Measurements from ENCODE around the gene KIF5C. TPM values are rescaled to one million over a fixed set of nuclear protein-coding genes. Genes with fewer than 3 reads are reported as not detected.
"Not testable (repeated sequence)": the region's sequence is repeated elsewhere in the genome, so short reads cannot be mapped to it uniquely, and the experiment has no call there.

KIF5C gene
- total and polyA plus RNA-seq, 4 experiments from 2014 or later = 3.0 to 21.3 (median 13.2) TPM

DNA sequence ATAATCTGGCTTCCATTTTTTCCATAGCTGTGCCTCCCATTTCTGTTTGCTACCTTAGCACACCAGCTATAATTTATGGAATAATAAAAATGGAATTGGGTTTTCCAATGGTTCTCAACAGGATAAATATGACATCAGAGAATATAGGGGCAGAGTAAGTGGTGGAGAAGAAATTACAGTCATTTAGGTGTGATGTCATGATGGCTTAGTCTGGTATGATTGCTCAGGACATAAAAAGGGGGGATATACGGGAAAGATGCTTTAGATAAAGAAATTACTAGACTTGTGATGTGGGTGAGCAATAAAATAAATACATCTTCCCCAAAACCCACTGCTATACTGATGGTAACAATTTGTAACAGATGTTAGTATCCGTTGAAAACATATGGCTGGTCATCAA lies 21.6 kb upstream of the KIF5C start:
- DNase-seq = no peak
- Mint-ChIP-seq H3K4me3 (no peak overlapping the region), H3K9me3 (peaks cover 0 to 14% (median 7%) of the 10 kb centered on the region in 8 donors), H3K27me3 (peaks cover 10 to 19% of the 10 kb centered on the region in 2 donors), H3K4me1 (no peaks in the 10 kb centered on the region), H3K36me3 (peaks cover 0 to 6% of the 10 kb centered on the region in 2 donors), H3K27ac (no peak overlapping the region)
- no peak overlapping the region for H3K4me3 ChIP-seq (ENCODE audit: low read length in 2 of 2)
- peaks cover 4% of the 10 kb centered on the region for H3K27me3 ChIP-seq (ENCODE audit: insufficient read depth, low read length)
- ChIA-PET POLR2A (ENCODE audit: partially characterized antibody) (no interaction called here), CTCF (ENCODE audit: partially characterized antibody) (no interaction called here)
- intact Hi-C loops (cut with micrococcal nuclease) = no loop called here
- no peaks in the 10 kb centered on the region for H3K9me3 ChIP-seq (ENCODE audit: control insufficient read depth in 1 of 2, low read length in 2 of 2)
- no peaks in the 10 kb centered on the region for H3K4me1 ChIP-seq (ENCODE audit: insufficient read depth, low read length)
- H3K36me3 ChIP-seq (ENCODE audit: insufficient read depth, low read length) = no peaks in the 10 kb centered on the region
- no peak overlapping the region for H3K27ac ChIP-seq (ENCODE audit: low read depth, low read length)

DNA sequence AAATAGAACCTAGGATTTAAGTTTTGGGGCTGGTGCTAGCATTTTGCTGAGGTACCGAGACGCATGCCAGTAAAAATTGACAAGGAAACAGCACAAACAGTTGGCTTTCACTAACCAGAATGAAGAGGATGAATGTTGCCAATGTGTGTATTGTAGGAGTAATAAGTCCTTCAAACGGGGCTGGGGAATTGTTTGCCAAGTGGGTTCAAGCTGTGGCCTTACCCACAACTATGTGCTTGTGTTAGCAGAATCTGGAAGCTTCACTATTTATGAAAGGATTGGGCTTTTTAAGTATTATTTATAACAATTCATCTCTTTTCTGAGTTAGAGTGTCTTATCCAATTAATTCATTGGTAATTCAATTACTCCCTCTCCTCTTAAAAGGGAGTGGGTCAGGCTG lies 15.0 kb upstream of the KIF5C start:
- CTCF ChIA-PET (ENCODE audit: partially characterized antibody) = no interaction called here

DNA sequence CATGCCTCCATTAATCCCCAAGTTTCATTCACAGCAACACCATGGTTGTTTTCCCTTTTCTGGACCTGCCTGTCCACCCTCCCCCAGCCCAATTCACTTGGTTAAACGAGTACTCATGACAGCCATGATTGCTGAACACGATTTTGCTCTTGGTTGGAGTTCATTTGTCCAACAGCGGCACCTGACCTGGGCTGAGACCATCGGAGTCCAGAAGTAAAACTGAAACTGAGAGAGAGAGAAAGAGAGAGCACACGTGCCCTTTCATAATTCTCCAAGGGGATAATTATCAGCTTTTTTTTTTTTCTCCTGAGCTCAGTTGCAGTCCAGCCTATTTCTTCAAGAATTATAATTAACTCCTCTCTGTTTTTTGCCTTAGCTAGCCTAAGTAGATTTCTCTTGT lies 13.7 kb upstream of the KIF5C start:
- ChIA-PET POLR2A (ENCODE audit: partially characterized antibody) (no interaction called here), CTCF (ENCODE audit: partially characterized antibody) (no interaction called here)
- DNase-seq = no peak
- Mint-ChIP-seq H3K9me3 (no peaks in the 10 kb centered on the region), H3K4me1 (peaks cover 0 to 2% (median 0%) of the 10 kb centered on the region in 4 donors), H3K36me3 (no peaks in the 10 kb centered on the region), H3K4me3 (no peak overlapping the region), H3K27me3 (peaks cover 7 to 10% of the 10 kb centered on the region in 2 donors), H3K27ac (no peak overlapping the region)
- Histone ChIP-seq H3K27ac (ENCODE audit: low read depth, low read length) (no peak overlapping the region), H3K36me3 (ENCODE audit: insufficient read depth, low read length) (no peaks in the 10 kb centered on the region), H3K9me3 (ENCODE audit: control insufficient read depth in 1 of 2, low read length in 2 of 2) (no peaks in the 10 kb centered on the region), H3K27me3 (ENCODE audit: insufficient read depth, low read length) (peaks cover 1% of the 10 kb centered on the region), H3K4me3 (ENCODE audit: low read length in 2 of 2) (no peak overlapping the region), H3K4me1 (ENCODE audit: insufficient read depth, low read length) (no peaks in the 10 kb centered on the region)
- intact Hi-C loops (cut with micrococcal nuclease) = no loop called here

More for the DNA sequence above, 15.0 kb upstream of the KIF5C start:
- intact Hi-C loops (cut with micrococcal nuclease) = no loop called here
- no peaks in the 10 kb centered on the region for H3K9me3 Mint-ChIP-seq
- no peak overlapping the region for H3K27ac Mint-ChIP-seq
- H3K4me1 ChIP-seq (ENCODE audit: insufficient read depth, low read length) = no peaks in the 10 kb centered on the region
- peaks cover 6 to 8% of the 10 kb centered on the region in 2 donors for H3K27me3 Mint-ChIP-seq
- H3K27me3 ChIP-seq (ENCODE audit: insufficient read depth, low read length) = peaks cover 4% of the 10 kb centered on the region
- no peak overlapping the region for H3K4me3 ChIP-seq (ENCODE audit: low read length in 2 of 2)
- H3K9me3 ChIP-seq (ENCODE audit: control insufficient read depth in 1 of 2, low read length in 2 of 2) = no peaks in the 10 kb centered on the region
- DNase-seq = no peak
- H3K4me1 Mint-ChIP-seq = peaks cover 0 to 2% (median 0%) of the 10 kb centered on the region in 4 donors
- no peak overlapping the region for H3K27ac ChIP-seq (ENCODE audit: low read depth, low read length)
- H3K36me3 ChIP-seq (ENCODE audit: insufficient read depth, low read length) = no peaks in the 10 kb centered on the region
- no peak overlapping the region for H3K4me3 Mint-ChIP-seq
- POLR2A ChIA-PET (ENCODE audit: partially characterized antibody) = no interaction called here
- no peaks in the 10 kb centered on the region for H3K36me3 Mint-ChIP-seq

DNA sequence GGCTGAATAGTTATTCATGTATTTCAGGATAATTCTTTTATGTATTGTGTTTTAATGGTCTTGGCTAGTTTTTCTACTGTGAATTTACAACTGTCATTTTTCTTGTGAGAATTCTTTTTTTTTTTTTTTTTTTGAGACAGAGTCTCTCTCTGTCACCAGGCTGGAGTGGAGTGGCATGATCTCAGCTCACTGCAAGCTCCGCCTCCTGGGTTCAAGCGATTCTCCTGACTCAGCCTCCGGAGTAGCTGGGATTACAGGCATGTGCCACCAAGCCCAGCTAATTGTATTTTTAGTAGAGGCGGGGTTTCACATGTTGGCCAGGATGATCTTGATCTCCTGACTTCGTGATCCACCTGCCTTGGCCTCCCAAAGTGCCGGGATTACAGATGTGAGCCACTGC lies 12.5 kb upstream of the KIF5C start:
- H3K4me3 Mint-ChIP-seq; DNase-seq; H3K9me3 Mint-ChIP-seq; intact Hi-C loops (cut with micrococcal nuclease); H3K36me3 ChIP-seq (ENCODE audit: insufficient read depth, low read length); H3K4me3 ChIP-seq (ENCODE audit: low read length in 2 of 2); H3K27ac ChIP-seq (ENCODE audit: low read depth, low read length); CTCF ChIA-PET (ENCODE audit: partially characterized antibody); POLR2A ChIA-PET (ENCODE audit: partially characterized antibody); H3K4me1 Mint-ChIP-seq; H3K27ac Mint-ChIP-seq; H3K4me1 ChIP-seq (ENCODE audit: insufficient read depth, low read length); H3K27me3 ChIP-seq (ENCODE audit: insufficient read depth, low read length); H3K36me3 Mint-ChIP-seq; H3K9me3 ChIP-seq (ENCODE audit: control insufficient read depth in 1 of 2, low read length in 2 of 2): not testable (repeated sequence)
- peaks cover 6 to 15% of the 10 kb centered on the region in 2 donors for H3K27me3 Mint-ChIP-seq

DNA sequence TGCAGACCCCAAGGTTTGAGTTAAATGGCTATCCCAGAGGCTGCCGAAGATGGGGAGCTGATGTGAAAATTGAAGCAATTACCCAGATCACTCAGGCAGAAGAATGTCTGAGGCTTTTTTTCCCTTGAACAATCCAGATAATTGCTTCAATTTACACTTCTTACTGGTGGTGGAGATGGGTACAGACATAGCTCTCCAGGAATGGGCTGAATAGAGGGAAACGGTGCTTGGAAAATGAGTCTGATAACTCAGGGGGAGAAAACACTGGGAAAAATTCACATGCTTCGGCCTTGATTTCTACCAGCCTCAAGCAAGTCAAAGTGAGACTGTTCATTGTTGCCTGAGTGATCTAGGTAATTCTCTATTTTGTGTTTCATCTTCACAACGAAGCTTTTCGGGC lies 9.5 kb upstream of the KIF5C start:
- CTCF ChIA-PET (ENCODE audit: partially characterized antibody) = no interaction called here
- Histone ChIP-seq H3K4me1 (ENCODE audit: insufficient read depth, low read length) (no peaks in the 10 kb centered on the region), H3K36me3 (ENCODE audit: insufficient read depth, low read length) (no peaks in the 10 kb centered on the region), H3K9me3 (ENCODE audit: control insufficient read depth in 1 of 2, low read length in 2 of 2) (no peaks in the 10 kb centered on the region), H3K27ac (ENCODE audit: low read depth, low read length) (no peak overlapping the region), H3K4me3 (ENCODE audit: low read length in 2 of 2) (no peak overlapping the region), H3K27me3 (ENCODE audit: insufficient read depth, low read length) (no peaks in the 10 kb centered on the region)
- Mint-ChIP-seq H3K27me3 (peaks cover 9 to 28% of the 10 kb centered on the region in 2 donors), H3K36me3 (no peaks in the 10 kb centered on the region), H3K9me3 (peaks cover 0 to 5% (median 0%) of the 10 kb centered on the region in 8 donors), H3K27ac (no peak overlapping the region), H3K4me3 (no peak overlapping the region), H3K4me1 (peaks cover 0 to 7% (median 2%) of the 10 kb centered on the region in 4 donors)
- intact Hi-C loops (cut with micrococcal nuclease) = no loop called here
- no peak for DNase-seq
- POLR2A ChIA-PET (ENCODE audit: partially characterized antibody) = interaction anchor here (0.5 kb wide), 1 partner anchor 17 kb away, joined by 3 read pairs; no protein-coding TSS in a partner anchor

DNA sequence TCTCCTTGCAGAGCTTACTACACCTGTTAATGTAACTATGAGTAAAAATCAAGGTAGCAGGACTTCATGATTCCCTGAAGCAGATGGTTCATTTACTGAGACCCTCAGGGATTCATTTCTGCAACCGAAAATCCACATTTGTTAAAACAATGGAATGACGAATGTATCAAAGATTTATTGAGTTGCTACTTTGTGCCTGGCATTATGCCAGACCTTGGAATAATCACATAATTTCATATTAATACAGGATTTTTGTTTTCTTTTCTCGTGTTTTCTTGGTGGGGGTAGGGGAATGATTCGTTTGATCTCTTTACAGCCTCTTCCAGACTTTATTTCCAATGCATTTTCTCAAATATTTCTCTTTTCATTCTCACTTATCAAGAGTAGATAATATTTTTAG lies 8.9 kb upstream of the KIF5C start:
- ChIA-PET POLR2A (ENCODE audit: partially characterized antibody) (no interaction called here), CTCF (ENCODE audit: partially characterized antibody) (no interaction called here)
- Histone ChIP-seq H3K27ac (ENCODE audit: low read depth, low read length) (no peak overlapping the region), H3K27me3 (ENCODE audit: insufficient read depth, low read length) (no peaks in the 10 kb centered on the region), H3K4me1 (ENCODE audit: insufficient read depth, low read length) (no peaks in the 10 kb centered on the region), H3K4me3 (ENCODE audit: low read length in 2 of 2) (no peak overlapping the region), H3K9me3 (ENCODE audit: control insufficient read depth in 1 of 2, low read length in 2 of 2) (no peaks in the 10 kb centered on the region), H3K36me3 (ENCODE audit: insufficient read depth, low read length) (no peaks in the 10 kb centered on the region)
- H3K27ac Mint-ChIP-seq = no peak overlapping the region
- intact Hi-C loops (cut with micrococcal nuclease) = no loop called here
- peaks cover 9 to 28% of the 10 kb centered on the region in 2 donors for H3K27me3 Mint-ChIP-seq
- DNase-seq = no peak
- H3K36me3 Mint-ChIP-seq = no peaks in the 10 kb centered on the region
- no peak overlapping the region for H3K4me3 Mint-ChIP-seq
- H3K9me3 Mint-ChIP-seq = peaks cover 0 to 5% (median 0%) of the 10 kb centered on the region in 8 donors
- peaks cover 0 to 7% (median 2%) of the 10 kb centered on the region in 4 donors for H3K4me1 Mint-ChIP-seq

DNA sequence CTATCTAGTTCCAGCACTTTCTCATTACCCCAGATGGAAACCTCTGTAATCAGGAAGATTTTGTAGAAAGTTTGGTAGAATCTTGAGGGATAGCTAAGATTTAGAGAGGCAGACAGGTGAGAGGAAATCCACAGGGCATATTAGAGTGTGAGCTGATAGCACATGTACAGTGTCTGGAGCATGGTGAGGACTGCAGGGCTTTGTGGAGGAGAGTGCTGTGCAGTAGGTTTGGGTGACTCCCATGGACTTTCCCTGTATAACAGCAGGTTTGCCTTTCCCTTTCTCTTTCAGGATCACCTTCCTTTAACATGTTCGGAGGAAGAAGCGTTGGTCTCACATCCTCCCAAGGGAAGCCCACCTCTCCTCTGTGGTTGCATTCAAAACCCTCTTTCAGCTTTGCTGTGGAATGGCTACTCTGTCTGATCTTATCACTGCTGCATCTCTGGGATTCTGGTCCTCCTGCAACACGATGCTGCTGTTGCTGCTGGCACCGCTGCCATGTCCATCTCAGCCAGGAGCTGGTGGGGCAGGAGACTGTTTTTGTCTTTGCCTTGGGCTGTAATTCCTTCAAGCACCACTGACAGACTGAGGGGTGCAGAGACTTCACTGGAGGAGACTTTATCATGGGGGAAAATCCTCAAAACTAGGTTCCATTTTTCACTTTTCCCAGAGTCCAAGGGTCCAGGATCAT lies 7.8 kb upstream of the KIF5C start:
- no peak for DNase-seq
- Mint-ChIP-seq H3K27me3 (peaks cover 12 to 28% of the 10 kb centered on the region in 2 donors), H3K36me3 (no peaks in the 10 kb centered on the region), H3K4me1 (peaks cover 0 to 7% (median under 1%) of the 10 kb centered on the region in 4 donors), H3K27ac (no peak overlapping the region), H3K9me3 (peaks cover 0 to 5% (median 0%) of the 10 kb centered on the region in 8 donors), H3K4me3 (no peak overlapping the region)
- POLR2A ChIA-PET (ENCODE audit: partially characterized antibody) = no interaction called here
- CTCF ChIA-PET (ENCODE audit: partially characterized antibody) = no interaction called here
- H3K4me1 ChIP-seq (ENCODE audit: insufficient read depth, low read length) = no peaks in the 10 kb centered on the region
- no peaks in the 10 kb centered on the region for H3K36me3 ChIP-seq (ENCODE audit: insufficient read depth, low read length)
- no peak overlapping the region for H3K27ac ChIP-seq (ENCODE audit: low read depth, low read length)
- intact Hi-C loops (cut with micrococcal nuclease) = no loop called here
- no peak overlapping the region for H3K4me3 ChIP-seq (ENCODE audit: low read length in 2 of 2)
- H3K27me3 ChIP-seq (ENCODE audit: insufficient read depth, low read length) = no peaks in the 10 kb centered on the region
- H3K9me3 ChIP-seq (ENCODE audit: control insufficient read depth in 1 of 2, low read length in 2 of 2) = no peaks in the 10 kb centered on the region
